ENCODE data around the gene TCP11L1.

The TCP11L1 gene

DNA sequence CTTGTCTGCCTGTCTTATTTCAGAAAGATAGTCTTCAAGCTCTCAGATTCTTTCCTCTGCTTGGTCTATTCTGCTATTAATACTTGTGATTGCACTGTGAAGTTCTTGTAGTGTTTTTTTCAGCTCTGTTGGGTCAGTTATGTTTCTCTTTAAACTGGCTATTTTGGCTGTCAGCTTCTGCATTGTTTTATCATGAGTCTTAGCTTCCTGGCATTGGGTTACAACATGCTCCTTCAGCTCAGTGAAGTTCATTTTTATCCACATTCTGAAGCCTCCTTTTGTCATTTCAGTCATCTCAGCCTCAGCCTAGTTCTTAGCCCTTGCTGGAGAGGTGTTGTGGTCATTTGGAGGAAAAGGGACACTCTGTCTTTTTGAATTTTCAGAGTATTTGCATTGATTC is 39.2 kb upstream of the TCP11L1 start:
- ATAC-seq (ENCODE audit: low read depth) (peak; percentile 87), DNase-seq (ENCODE audit: low spot score) (no peak)
- Histone ChIP-seq H3K4me1 (ENCODE audit: insufficient read depth, poor library complexity, severe bottlenecking) (peaks cover 17% of the 10 kb centered on the region), H3K27ac (ENCODE audit: poor library complexity, severe bottlenecking) (peak overlapping the region; percentile 51), H3K27me3 (ENCODE audit: insufficient read depth, poor library complexity, severe bottlenecking) (no peaks in the 10 kb centered on the region), H3K4me3 (ENCODE audit: severe bottlenecking) (no peak overlapping the region), H3K9me3 (ENCODE audit: severe bottlenecking) (peaks cover 4% of the 10 kb centered on the region), H3K36me3 (ENCODE audit: low read depth) (no peaks in the 10 kb centered on the region)
- TF ChIP-seq, protein P1, sequence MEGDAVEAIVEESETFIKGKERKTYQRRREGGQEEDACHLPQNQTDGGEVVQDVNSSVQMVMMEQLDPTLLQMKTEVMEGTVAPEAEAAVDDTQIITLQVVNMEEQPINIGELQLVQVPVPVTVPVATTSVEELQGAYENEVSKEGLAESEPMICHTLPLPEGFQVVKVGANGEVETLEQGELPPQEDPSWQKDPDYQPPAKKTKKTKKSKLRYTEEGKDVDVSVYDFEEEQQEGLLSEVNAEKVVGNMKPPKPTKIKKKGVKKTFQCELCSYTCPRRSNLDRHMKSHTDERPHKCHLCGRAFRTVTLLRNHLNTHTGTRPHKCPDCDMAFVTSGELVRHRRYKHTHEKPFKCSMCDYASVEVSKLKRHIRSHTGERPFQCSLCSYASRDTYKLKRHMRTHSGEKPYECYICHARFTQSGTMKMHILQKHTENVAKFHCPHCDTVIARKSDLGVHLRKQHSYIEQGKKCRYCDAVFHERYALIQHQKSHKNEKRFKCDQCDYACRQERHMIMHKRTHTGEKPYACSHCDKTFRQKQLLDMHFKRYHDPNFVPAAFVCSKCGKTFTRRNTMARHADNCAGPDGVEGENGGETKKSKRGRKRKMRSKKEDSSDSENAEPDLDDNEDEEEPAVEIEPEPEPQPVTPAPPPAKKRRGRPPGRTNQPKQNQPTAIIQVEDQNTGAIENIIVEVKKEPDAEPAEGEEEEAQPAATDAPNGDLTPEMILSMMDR (IDR thresholded peaks at IDR 0.05; ENCODE audit: poor library complexity, severe bottlenecking) = no peak

DNA sequence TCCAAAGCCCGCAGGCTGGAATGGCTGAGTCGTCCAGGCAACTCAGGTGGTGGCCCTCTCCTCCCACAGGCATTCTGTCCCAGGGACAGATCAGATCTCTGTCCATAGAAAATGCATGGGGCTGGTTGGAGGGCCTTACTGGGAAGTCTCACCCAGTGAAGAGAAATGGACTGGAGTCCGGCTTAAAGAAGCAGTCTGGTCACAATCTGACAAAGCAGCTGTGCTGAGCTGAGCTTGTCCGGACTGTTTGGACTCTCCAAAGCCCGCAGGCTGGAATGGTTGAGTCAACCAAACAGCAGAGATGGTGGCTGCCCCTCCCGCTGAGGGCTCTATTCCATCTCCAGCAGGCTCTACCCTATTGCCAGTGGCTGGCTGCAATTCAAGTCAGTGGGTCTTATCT is 38.1 kb upstream of the TCP11L1 start:
- H3K36me3 ChIP-seq (ENCODE audit: low read depth) = no peaks in the 10 kb centered on the region
- no peak for ATAC-seq (ENCODE audit: low read depth)
- TF ChIP-seq, protein P1 (IDR thresholded peaks at IDR 0.05; ENCODE audit: poor library complexity, severe bottlenecking) = no peak
- H3K27ac ChIP-seq (ENCODE audit: poor library complexity, severe bottlenecking) = no peak overlapping the region
- peaks cover 18% of the 10 kb centered on the region for H3K4me1 ChIP-seq (ENCODE audit: insufficient read depth, poor library complexity, severe bottlenecking)
- H3K27me3 ChIP-seq (ENCODE audit: insufficient read depth, poor library complexity, severe bottlenecking) = no peaks in the 10 kb centered on the region
- no peak for DNase-seq (ENCODE audit: low spot score)
- H3K9me3 ChIP-seq (ENCODE audit: severe bottlenecking) = peaks cover 4% of the 10 kb centered on the region
- H3K4me3 ChIP-seq (ENCODE audit: severe bottlenecking) = no peak overlapping the region

DNA sequence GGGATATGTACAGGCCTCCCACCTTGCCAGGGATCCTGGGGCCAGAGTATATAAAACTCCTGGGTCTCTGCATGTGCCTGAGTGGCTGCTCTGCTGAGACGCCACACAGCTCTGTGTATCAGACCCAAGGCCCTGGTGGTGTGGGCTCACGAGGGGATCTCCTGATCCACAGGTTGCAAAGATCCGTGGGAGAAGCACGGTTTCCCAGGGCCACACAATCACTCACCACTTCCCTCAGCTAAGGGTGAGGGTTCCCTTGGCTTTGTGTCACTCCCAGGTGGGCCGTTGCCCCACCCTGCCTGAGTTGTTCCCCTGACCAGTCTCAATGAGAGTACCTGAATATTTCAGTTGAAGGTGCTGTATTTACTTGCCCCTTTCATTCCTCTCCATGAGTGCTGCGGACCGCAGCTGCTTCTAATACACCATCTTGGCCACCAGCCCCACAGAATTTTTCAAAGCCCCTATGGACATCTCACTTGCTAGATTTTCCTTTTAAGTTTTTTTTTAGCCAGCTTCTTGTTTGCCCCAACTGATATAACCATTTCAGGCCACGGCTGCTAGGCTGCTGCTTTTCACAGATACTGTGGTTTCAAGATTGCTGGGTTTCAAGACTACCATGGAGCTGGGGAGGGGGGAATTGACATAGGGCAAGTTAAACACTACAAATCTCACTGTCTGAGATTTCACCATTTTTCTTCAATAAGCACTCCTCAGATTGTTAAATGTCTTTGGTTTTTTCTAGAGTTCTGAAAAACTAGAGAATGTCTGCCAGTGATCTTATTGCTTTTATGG is 37.4 kb upstream of the TCP11L1 start:
- Histone ChIP-seq H3K4me3 (ENCODE audit: severe bottlenecking) (no peak overlapping the region), H3K36me3 (ENCODE audit: low read depth) (no peaks in the 10 kb centered on the region), H3K27ac (ENCODE audit: poor library complexity, severe bottlenecking) (no peak overlapping the region), H3K4me1 (ENCODE audit: insufficient read depth, poor library complexity, severe bottlenecking) (peaks cover 18% of the 10 kb centered on the region), H3K9me3 (ENCODE audit: severe bottlenecking) (peaks cover 4% of the 10 kb centered on the region), H3K27me3 (ENCODE audit: insufficient read depth, poor library complexity, severe bottlenecking) (no peaks in the 10 kb centered on the region)
- TF ChIP-seq, protein P1 (IDR thresholded peaks at IDR 0.05; ENCODE audit: poor library complexity, severe bottlenecking) = no peak
- ATAC-seq (ENCODE audit: low read depth) (no peak), DNase-seq (ENCODE audit: low spot score) (no peak)

DNA sequence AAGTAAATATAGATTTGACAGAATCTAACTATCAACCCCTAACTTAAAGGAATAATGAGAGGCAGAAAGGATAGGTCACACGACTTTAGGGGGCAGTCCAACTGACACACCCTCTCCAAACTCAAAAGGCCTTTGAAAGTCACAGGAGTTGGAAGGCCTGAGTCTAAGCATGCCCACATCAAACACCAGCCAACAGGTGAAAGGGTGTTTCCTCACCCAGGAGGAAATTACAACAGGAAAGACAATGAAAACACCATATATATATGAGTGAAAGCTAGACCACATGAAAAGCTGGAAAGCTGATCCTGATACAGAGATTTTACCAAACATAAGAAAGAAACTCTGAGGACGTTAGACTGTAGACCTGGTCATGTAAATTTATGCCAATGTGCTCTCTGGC is 34.2 kb upstream of the TCP11L1 start:
- TF ChIP-seq, protein P1 (IDR thresholded peaks at IDR 0.05; ENCODE audit: poor library complexity, severe bottlenecking) = no peak
- Histone ChIP-seq H3K4me1 (ENCODE audit: insufficient read depth, poor library complexity, severe bottlenecking) (peaks cover 13% of the 10 kb centered on the region), H3K27ac (ENCODE audit: poor library complexity, severe bottlenecking) (no peak overlapping the region), H3K27me3 (ENCODE audit: insufficient read depth, poor library complexity, severe bottlenecking) (no peaks in the 10 kb centered on the region), H3K4me3 (ENCODE audit: severe bottlenecking) (no peak overlapping the region), H3K36me3 (ENCODE audit: low read depth) (no peaks in the 10 kb centered on the region), H3K9me3 (ENCODE audit: severe bottlenecking) (no peaks in the 10 kb centered on the region)
- DNase-seq (ENCODE audit: low spot score) (no peak), ATAC-seq (ENCODE audit: low read depth) (no peak)

DNA sequence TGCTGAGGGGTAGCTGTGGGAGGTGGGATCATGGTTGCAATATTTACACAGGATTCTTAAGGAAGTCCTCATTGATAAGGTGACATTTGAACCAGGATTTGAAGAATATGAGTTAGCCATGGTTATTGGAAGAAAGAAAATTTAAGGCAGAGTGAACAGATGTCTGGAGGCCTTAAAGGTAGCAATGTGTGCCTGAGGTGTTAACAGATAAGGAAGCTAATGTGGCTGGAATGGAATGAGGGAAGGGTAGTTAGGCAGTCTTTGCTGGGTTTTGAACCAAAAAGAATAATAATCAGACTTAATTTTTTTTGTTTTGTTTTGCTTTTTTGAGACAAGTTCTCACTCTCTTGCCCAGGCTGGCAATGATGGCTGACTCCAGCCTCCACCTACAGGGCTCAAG is 33.4 kb upstream of the TCP11L1 start:
- Histone ChIP-seq H3K27me3 (ENCODE audit: insufficient read depth, poor library complexity, severe bottlenecking) (no peaks in the 10 kb centered on the region), H3K4me3 (ENCODE audit: severe bottlenecking) (no peak overlapping the region), H3K4me1 (ENCODE audit: insufficient read depth, poor library complexity, severe bottlenecking) (peaks cover 7% of the 10 kb centered on the region), H3K27ac (ENCODE audit: poor library complexity, severe bottlenecking) (no peak overlapping the region), H3K9me3 (ENCODE audit: severe bottlenecking) (no peaks in the 10 kb centered on the region), H3K36me3 (ENCODE audit: low read depth) (no peaks in the 10 kb centered on the region)
- DNase-seq (ENCODE audit: low spot score) (no peak), ATAC-seq (ENCODE audit: low read depth) (no peak)
- TF ChIP-seq, protein P1 (IDR thresholded peaks at IDR 0.05; ENCODE audit: poor library complexity, severe bottlenecking) = no peak

Measured in RWPE2 (cell line).